ENCODE data around the gene WNT11.

Gene WNT11

DNA sequence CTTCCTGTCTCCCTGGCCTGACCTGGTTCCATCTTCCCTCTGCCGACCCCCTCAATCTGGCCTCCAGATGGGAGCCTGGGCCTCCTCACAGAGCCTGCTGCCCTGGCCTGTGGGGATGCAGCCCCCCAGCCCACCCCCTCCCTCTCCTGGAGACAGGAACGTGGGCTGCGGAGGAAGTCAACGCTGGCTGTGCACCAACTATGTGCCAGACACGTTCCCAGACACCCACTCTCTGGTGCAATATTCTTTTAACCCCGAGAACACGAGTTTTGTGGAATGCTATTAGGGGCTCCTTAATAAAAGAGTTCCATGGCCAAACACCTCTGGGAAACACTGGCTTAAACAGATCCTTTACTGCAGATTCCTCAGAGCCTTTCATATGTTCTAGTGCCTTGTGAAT is 15.9 kb downstream of the WNT11 start (continued):
- TF ChIP-seq TSHZ2 (CRISPR knock-in tag; IDR thresholded peaks at IDR 0.05), result no peak
- TF ChIP-seq OSR1 (CRISPR knock-in tag; IDR thresholded peaks at IDR 0.05), result no peak
- no peak for TF ChIP-seq SNAI2 (CRISPR knock-in tag; IDR thresholded peaks at IDR 0.05)
- TF ChIP-seq POU6F1 (CRISPR knock-in tag; IDR thresholded peaks at IDR 0.05; ENCODE audit: borderline replicate concordance, low read depth), result no peak
- TF ChIP-seq ZC3H10 (CRISPR knock-in tag; IDR thresholded peaks at IDR 0.05), result no peak

DNA sequence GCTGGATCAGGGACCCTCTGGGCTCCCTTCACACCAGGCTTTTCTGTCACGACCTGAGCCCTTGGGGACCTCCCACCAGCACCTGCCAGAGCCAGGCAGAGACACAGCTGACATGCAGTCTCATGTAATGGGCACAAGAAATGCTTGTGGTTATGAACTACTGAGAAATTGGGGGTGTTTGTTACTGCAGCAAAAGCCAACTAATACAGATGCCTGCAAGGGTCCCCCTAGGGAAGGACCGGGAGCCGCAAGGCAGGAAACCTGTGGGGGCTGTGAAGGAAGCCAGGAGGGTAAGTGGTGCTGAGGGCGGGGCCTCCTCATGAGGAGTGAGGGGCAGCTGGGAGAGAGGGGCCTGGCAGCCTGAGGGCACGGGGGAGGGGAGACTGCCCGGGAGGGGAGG is 16.6 kb downstream of the WNT11 start:
- ATAC-seq, result no peak
- TF ChIP-seq GLIS3 (CRISPR knock-in tag; IDR thresholded peaks at IDR 0.05) (no peak), ZC3H10 (CRISPR knock-in tag; IDR thresholded peaks at IDR 0.05) (no peak), OSR1 (CRISPR knock-in tag; IDR thresholded peaks at IDR 0.05) (no peak), TCF4 (CRISPR knock-in tag; IDR thresholded peaks at IDR 0.05; ENCODE audit: borderline replicate concordance) (no peak), SNAI2 (CRISPR knock-in tag; IDR thresholded peaks at IDR 0.05) (no peak)
- TF ChIP-seq, protein P1, sequence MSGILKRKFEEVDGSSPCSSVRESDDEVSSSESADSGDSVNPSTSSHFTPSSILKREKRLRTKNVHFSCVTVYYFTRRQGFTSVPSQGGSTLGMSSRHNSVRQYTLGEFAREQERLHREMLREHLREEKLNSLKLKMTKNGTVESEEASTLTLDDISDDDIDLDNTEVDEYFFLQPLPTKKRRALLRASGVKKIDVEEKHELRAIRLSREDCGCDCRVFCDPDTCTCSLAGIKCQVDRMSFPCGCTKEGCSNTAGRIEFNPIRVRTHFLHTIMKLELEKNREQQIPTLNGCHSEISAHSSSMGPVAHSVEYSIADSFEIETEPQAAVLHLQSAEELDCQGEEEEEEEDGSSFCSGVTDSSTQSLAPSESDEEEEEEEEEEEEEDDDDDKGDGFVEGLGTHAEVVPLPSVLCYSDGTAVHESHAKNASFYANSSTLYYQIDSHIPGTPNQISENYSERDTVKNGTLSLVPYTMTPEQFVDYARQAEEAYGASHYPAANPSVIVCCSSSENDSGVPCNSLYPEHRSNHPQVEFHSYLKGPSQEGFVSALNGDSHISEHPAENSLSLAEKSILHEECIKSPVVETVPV (CRISPR knock-in tag; IDR thresholded peaks at IDR 0.05), result no peak

DNA sequence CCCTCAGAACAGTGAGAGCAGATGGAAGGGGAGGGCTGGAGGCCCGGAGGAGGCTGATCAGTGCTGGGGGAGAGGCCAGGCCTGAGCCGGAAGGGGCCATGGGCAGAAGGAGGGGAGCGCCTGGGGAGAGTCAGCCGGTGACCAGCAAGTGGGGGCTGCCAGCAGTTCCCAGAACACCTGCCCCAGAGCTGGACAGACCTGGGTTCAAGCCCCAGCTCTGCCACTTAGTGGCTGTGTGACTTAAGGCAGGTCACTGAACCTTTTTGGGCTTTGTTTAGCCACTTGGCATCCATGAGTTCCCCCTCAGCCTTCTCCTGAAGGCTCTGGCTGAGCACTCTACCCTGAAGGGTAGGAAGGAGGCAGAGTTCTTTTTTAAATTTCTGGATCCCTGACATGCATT is 17.4 kb downstream of the WNT11 start:
- TF ChIP-seq TCF4 (CRISPR knock-in tag; IDR thresholded peaks at IDR 0.05; ENCODE audit: borderline replicate concordance), result no peak
- no peak for TF ChIP-seq ZNF565 (CRISPR knock-in tag; conservative IDR thresholded peaks at IDR 0.05; ENCODE audit: low read depth)
- TF ChIP-seq, protein P2, sequence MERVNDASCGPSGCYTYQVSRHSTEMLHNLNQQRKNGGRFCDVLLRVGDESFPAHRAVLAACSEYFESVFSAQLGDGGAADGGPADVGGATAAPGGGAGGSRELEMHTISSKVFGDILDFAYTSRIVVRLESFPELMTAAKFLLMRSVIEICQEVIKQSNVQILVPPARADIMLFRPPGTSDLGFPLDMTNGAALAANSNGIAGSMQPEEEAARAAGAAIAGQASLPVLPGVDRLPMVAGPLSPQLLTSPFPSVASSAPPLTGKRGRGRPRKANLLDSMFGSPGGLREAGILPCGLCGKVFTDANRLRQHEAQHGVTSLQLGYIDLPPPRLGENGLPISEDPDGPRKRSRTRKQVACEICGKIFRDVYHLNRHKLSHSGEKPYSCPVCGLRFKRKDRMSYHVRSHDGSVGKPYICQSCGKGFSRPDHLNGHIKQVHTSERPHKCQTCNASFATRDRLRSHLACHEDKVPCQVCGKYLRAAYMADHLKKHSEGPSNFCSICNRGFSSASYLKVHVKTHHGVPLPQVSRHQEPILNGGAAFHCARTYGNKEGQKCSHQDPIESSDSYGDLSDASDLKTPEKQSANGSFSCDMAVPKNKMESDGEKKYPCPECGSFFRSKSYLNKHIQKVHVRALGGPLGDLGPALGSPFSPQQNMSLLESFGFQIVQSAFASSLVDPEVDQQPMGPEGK (CRISPR knock-in tag; IDR thresholded peaks at IDR 0.05; ENCODE audit: borderline replicate concordance), result no peak
- TF ChIP-seq ISL1 (CRISPR knock-in tag; IDR thresholded peaks at IDR 0.05), result no peak
- no peak for TF ChIP-seq ZFP3 (CRISPR knock-in tag; IDR thresholded peaks at IDR 0.05)
- no peak for TF ChIP-seq PPARA (CRISPR knock-in tag; IDR thresholded peaks at IDR 0.05; ENCODE audit: borderline replicate concordance)
- no peak for TF ChIP-seq BACH2 (CRISPR knock-in tag; IDR thresholded peaks at IDR 0.05; ENCODE audit: borderline replicate concordance)
- TF ChIP-seq, protein P3, sequence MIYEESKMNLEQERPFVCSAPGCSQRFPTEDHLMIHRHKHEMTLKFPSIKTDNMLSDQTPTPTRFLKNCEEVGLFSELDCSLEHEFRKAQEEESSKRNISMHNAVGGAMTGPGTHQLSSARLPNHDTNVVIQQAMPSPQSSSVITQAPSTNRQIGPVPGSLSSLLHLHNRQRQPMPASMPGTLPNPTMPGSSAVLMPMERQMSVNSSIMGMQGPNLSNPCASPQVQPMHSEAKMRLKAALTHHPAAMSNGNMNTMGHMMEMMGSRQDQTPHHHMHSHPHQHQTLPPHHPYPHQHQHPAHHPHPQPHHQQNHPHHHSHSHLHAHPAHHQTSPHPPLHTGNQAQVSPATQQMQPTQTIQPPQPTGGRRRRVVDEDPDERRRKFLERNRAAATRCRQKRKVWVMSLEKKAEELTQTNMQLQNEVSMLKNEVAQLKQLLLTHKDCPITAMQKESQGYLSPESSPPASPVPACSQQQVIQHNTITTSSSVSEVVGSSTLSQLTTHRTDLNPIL (CRISPR knock-in tag; IDR thresholded peaks at IDR 0.05; ENCODE audit: low read depth), result no peak
- no peak for TF ChIP-seq OSR1 (CRISPR knock-in tag; IDR thresholded peaks at IDR 0.05)
- TF ChIP-seq POU6F1 (CRISPR knock-in tag; IDR thresholded peaks at IDR 0.05; ENCODE audit: borderline replicate concordance, low read depth), result no peak
- no peak for TF ChIP-seq ZFP30 (CRISPR knock-in tag; IDR thresholded peaks at IDR 0.05)
- no peak for TF ChIP-seq ZNF70 (CRISPR knock-in tag; IDR thresholded peaks at IDR 0.05)
- no peak for TF ChIP-seq TOX (CRISPR knock-in tag; IDR thresholded peaks at IDR 0.05; ENCODE audit: borderline replicate concordance)
- TF ChIP-seq ZNF8 (CRISPR knock-in tag; IDR thresholded peaks at IDR 0.05), result no peak
- TF ChIP-seq ZC3H10 (CRISPR knock-in tag; IDR thresholded peaks at IDR 0.05), result no peak
- no peak for TF ChIP-seq SNAI2 (CRISPR knock-in tag; IDR thresholded peaks at IDR 0.05)

More for the DNA sequence above, 17.4 kb downstream of the WNT11 start:
- no peak for ATAC-seq

All from SK-N-SH treated with all-trans-retinoic acid at 6 μM for 48 hours (cell line).